Ammon's horn (tissue), 1 donor: Measurements from ENCODE around the gene RBFOX2.
A peak's percentile ranks its signal among the peaks of the same experiment; 100 is the strongest.

Experiments
- DNase-seq: peaks from one replicate; pipeline ENCODE4 v3.0.0-alpha.2; 2016; ENCODE audit warnings: low spot score

Gene RBFOX2

GRCh38 chr22:35972559-35972958 lies 56.1 kb downstream of the RBFOX2 start:
- DNase-seq = no peak

GRCh38 chr22:35971456-35972119 lies 57.0 kb downstream of the RBFOX2 start:
- DNase-seq = no peak

GRCh38 chr22:35970616-35971455 lies 57.8 kb downstream of the RBFOX2 start:
- DNase-seq = no peak

- no peak for DNase-seq
Measured at GRCh38 chr22:35967046-35967397, 61.6 kb downstream of the RBFOX2 start.

- DNase-seq = no peak
Measured at GRCh38 chr22:35966314-35967045, 62.1 kb downstream of the RBFOX2 start.

- no peak for DNase-seq
Measured at GRCh38 chr22:35963237-35963810, 65.3 kb downstream of the RBFOX2 start.

- DNase-seq = peak; percentile 85
Measured at GRCh38 chr22:35961480-35962295, 66.9 kb downstream of the RBFOX2 start.

GRCh38 chr22:35960854-35961253 lies 67.8 kb downstream of the RBFOX2 start:
- DNase-seq = no peak

GRCh38 chr22:35959121-35959800 lies 69.4 kb downstream of the RBFOX2 start:
- no peak for DNase-seq

GRCh38 chr22:35958334-35958733 lies 70.3 kb downstream of the RBFOX2 start:
- no peak for DNase-seq

- no peak for DNase-seq
Measured at GRCh38 chr22:35957589-35957988, 71.0 kb downstream of the RBFOX2 start.

GRCh38 chr22:35956850-35957249 lies 71.8 kb downstream of the RBFOX2 start:
- DNase-seq = no peak

- no peak for DNase-seq
Measured at GRCh38 chr22:35955546-35955945, 73.1 kb downstream of the RBFOX2 start.

GRCh38 chr22:35952576-35952975 lies 76.0 kb downstream of the RBFOX2 start:
- no peak for DNase-seq

GRCh38 chr22:35950262-35950661 lies 78.4 kb downstream of the RBFOX2 start:
- no peak for DNase-seq

- DNase-seq = no peak
Measured at GRCh38 chr22:35949243-35949642, 79.4 kb downstream of the RBFOX2 start.

- DNase-seq = no peak
Measured at GRCh38 chr22:35947794-35948425, 80.7 kb downstream of the RBFOX2 start.

- DNase-seq = no peak
Measured at GRCh38 chr22:35944458-35944857, 84.2 kb downstream of the RBFOX2 start.

GRCh38 chr22:35940166-35940565 lies 88.5 kb downstream of the RBFOX2 start:
- DNase-seq = no peak

- DNase-seq = no peak
Measured at GRCh38 chr22:35938226-35938625, 90.4 kb downstream of the RBFOX2 start.

- DNase-seq = peak; percentile 85
Measured at GRCh38 chr22:35930933-35931332, 97.7 kb downstream of the RBFOX2 start.
